ENCODE results near the gene CCDC180. TPM values are rescaled to one million over a fixed set of nuclear protein-coding genes. Genes with fewer than 3 reads are reported as not detected.

Gene CCDC180
- total RNA-seq, 1 experiment from 2014 or later, result 5.1 TPM

DNA sequence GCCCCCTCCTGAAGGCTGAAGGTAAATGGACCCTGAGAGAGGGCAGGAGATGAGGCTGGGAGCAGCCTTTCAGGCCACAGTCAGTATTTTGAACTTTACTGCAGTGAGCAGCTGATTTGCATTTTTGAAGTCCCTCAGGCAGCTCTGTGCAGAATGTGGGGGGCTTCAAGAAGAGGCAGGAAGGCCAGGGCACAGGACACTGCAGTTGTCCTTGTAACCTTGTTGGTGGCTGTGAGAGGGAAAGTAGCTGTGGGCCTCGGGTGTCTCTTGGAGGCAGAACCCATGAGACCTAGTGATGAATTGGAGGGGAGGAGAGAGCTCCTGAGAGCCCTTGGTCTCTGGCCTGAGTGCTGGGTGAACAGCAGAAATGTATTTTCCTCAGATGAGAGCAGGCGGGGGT, 2.6 kb downstream of the CCDC180 start:
- Mint-ChIP-seq H3K4me3 (ENCODE audit: unreplicated experiment) (no peak overlapping the region), H3K36me3 (ENCODE audit: insufficient read depth, unreplicated experiment) (peaks cover 4% of the 10 kb centered on the region), H3K27me3 (ENCODE audit: insufficient read depth, unreplicated experiment) (no peaks in the 10 kb centered on the region), H3K27ac (ENCODE audit: low read depth, unreplicated experiment) (no peak overlapping the region), H3K4me1 (ENCODE audit: insufficient read depth, unreplicated experiment) (no peaks in the 10 kb centered on the region), H3K9me3 (ENCODE audit: unreplicated experiment) (no peaks in the 10 kb centered on the region)
- TF ChIP-seq, protein P1, sequence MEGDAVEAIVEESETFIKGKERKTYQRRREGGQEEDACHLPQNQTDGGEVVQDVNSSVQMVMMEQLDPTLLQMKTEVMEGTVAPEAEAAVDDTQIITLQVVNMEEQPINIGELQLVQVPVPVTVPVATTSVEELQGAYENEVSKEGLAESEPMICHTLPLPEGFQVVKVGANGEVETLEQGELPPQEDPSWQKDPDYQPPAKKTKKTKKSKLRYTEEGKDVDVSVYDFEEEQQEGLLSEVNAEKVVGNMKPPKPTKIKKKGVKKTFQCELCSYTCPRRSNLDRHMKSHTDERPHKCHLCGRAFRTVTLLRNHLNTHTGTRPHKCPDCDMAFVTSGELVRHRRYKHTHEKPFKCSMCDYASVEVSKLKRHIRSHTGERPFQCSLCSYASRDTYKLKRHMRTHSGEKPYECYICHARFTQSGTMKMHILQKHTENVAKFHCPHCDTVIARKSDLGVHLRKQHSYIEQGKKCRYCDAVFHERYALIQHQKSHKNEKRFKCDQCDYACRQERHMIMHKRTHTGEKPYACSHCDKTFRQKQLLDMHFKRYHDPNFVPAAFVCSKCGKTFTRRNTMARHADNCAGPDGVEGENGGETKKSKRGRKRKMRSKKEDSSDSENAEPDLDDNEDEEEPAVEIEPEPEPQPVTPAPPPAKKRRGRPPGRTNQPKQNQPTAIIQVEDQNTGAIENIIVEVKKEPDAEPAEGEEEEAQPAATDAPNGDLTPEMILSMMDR (IDR thresholded peaks at IDR 0.05; ENCODE audit: unreplicated experiment), result no peak
- ChIA-PET POLR2A (no interaction called here), CTCF (interaction anchor here (0.6 kb wide), 2 partner anchors 286 to 426 kb away, joined by 3 to 6 read pairs; no protein-coding TSS in a partner anchor)
- no TSS peak for BruUV-seq (replicated peaks)
- intact Hi-C loops (cut with micrococcal nuclease), result no loop called here
- no peak for DNase-seq (ENCODE audit: unreplicated experiment)

- TF ChIP-seq, protein P1 (IDR thresholded peaks at IDR 0.05; ENCODE audit: unreplicated experiment), result no peak
- ChIA-PET CTCF (interaction anchor here (0.6 kb wide), 2 partner anchors 286 to 1175 kb away, joined by 3 read pairs; no protein-coding TSS in a partner anchor), POLR2A (interaction anchor here (0.8 kb wide), 1 partner anchor 17 kb away, joined by 3 read pairs; no protein-coding TSS in a partner anchor)
- H3K27ac Mint-ChIP-seq (ENCODE audit: low read depth, unreplicated experiment), result no peak overlapping the region
- no peaks in the 10 kb centered on the region for H3K27me3 Mint-ChIP-seq (ENCODE audit: insufficient read depth, unreplicated experiment)
- H3K4me3 Mint-ChIP-seq (ENCODE audit: unreplicated experiment), result no peak overlapping the region
- no TSS peak for BruUV-seq (replicated peaks)
- peaks cover 8% of the 10 kb centered on the region for H3K36me3 Mint-ChIP-seq (ENCODE audit: insufficient read depth, unreplicated experiment)
- intact Hi-C loops (cut with micrococcal nuclease), result no loop called here
- DNase-seq (ENCODE audit: unreplicated experiment), result no peak
- H3K9me3 Mint-ChIP-seq (ENCODE audit: unreplicated experiment), result no peaks in the 10 kb centered on the region
- H3K4me1 Mint-ChIP-seq (ENCODE audit: insufficient read depth, unreplicated experiment), result no peaks in the 10 kb centered on the region
Observed at GRCh38 chr9:97310896-97311295, 3.4 kb downstream of the CCDC180 start.

DNA sequence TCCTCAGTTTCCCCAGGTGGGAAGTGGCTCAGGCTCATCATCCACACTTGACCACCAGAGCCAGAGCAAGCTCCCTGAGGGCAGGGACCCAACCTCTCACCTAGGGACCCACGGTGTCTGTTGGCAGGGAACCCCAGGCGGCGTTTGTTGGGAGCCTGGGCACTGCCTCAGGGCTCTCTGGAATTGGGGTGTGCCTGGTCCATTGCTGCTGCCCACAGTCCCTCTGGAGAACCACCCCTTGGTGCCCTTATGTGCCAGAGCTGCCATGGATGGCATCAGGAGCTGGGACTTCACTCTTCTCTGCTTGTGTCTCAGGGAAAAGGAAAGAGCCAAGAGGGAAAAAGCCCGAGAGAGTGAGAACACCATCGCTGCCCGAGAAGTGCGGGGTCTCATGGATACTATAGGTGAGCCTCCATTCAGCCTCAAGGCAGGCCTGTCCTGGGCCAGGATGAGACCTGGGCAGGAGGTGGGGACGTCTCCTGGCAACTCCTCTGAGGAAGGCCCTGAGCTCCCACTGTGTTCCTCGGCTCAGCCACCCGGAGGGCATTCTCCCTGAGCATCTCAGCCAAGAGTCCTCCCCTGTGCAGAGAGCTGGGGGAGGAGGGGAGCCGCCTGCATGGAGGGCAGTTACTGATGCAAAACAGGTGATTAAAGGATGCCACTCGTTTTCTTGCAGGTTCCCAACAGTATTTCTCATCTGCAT, 4.5 kb downstream of the CCDC180 start:
- no peaks in the 10 kb centered on the region for H3K9me3 Mint-ChIP-seq (ENCODE audit: unreplicated experiment)
- BruUV-seq (replicated peaks), result no TSS peak
- TF ChIP-seq, protein P1 (IDR thresholded peaks at IDR 0.05; ENCODE audit: unreplicated experiment), result no peak
- intact Hi-C loops (cut with micrococcal nuclease), result no loop called here
- H3K27ac Mint-ChIP-seq (ENCODE audit: low read depth, unreplicated experiment), result no peak overlapping the region
- H3K4me1 Mint-ChIP-seq (ENCODE audit: insufficient read depth, unreplicated experiment), result no peaks in the 10 kb centered on the region
- ChIA-PET POLR2A (interaction anchor here (0.8 kb wide), 1 partner anchor 16 kb away, joined by 3 read pairs; no protein-coding TSS in a partner anchor), CTCF (interaction anchor here (0.6 kb wide), 1 partner anchor 939 kb away, joined by 3 read pairs; no protein-coding TSS in a partner anchor)
- DNase-seq (ENCODE audit: unreplicated experiment), result no peak
- peaks cover 8% of the 10 kb centered on the region for H3K36me3 Mint-ChIP-seq (ENCODE audit: insufficient read depth, unreplicated experiment)
- H3K4me3 Mint-ChIP-seq (ENCODE audit: unreplicated experiment), result no peak overlapping the region
- H3K27me3 Mint-ChIP-seq (ENCODE audit: insufficient read depth, unreplicated experiment), result no peaks in the 10 kb centered on the region

- BruUV-seq (replicated peaks), result no TSS peak
Observed at GRCh38 chr9:97312556-97312955, 5.1 kb downstream of the CCDC180 start.

More at GRCh38 chr9:97312556-97312955, 5.1 kb downstream of the CCDC180 start:
- POLR2A ChIA-PET, result no interaction called here
- no peaks in the 10 kb centered on the region for H3K9me3 Mint-ChIP-seq (ENCODE audit: unreplicated experiment)
- H3K36me3 Mint-ChIP-seq (ENCODE audit: insufficient read depth, unreplicated experiment), result peaks cover 9% of the 10 kb centered on the region
- H3K4me1 Mint-ChIP-seq (ENCODE audit: insufficient read depth, unreplicated experiment), result no peaks in the 10 kb centered on the region
- intact Hi-C loops (cut with micrococcal nuclease), result no loop called here
- CTCF ChIA-PET, result no interaction called here
- DNase-seq (ENCODE audit: unreplicated experiment), result no peak
- TF ChIP-seq, protein P1 (IDR thresholded peaks at IDR 0.05; ENCODE audit: unreplicated experiment), result no peak
- H3K27ac Mint-ChIP-seq (ENCODE audit: low read depth, unreplicated experiment), result no peak overlapping the region
- no peaks in the 10 kb centered on the region for H3K27me3 Mint-ChIP-seq (ENCODE audit: insufficient read depth, unreplicated experiment)
- no peak overlapping the region for H3K4me3 Mint-ChIP-seq (ENCODE audit: unreplicated experiment)

Measured in MCF 10A (cell line).